H9 (cell line): ENCODE data around the gene BRINP2. TPM values are rescaled to one million over a fixed set of nuclear protein-coding genes. Genes with fewer than 3 reads are reported as not detected.

Experiments used
- DNase-seq: peaks from one replicate; pipeline ENCODE4 v3.0.0-alpha.2; 2017
- H2AFZ ChIP-seq: one replicate; pipeline ENCODE4 v1.6.1; 2013; ENCODE audit warnings: mild to moderate bottlenecking, low read length, control low read depth, moderate library complexity
- H2AK5ac ChIP-seq: 2 replicates; pipeline ENCODE4 v1.6.1; 2013; ENCODE audit warnings: low read length, control low read depth, mixed read lengths; ENCODE audit not compliant: insufficient read length
- H2BK120ac ChIP-seq: one replicate; pipeline ENCODE4 v1.6.1; 2013; ENCODE audit warnings: low read depth, mild to moderate bottlenecking, low read length, control low read depth, inconsistent platforms; ENCODE audit not compliant: poor library complexity, severe bottlenecking
- H2BK12ac ChIP-seq: 2 replicates; pipeline ENCODE4 v1.6.1; 2013; ENCODE audit warnings: low read length, control low read depth, mixed read lengths, low read depth; ENCODE audit not compliant: insufficient read length
- H2BK15ac ChIP-seq: 2 replicates; pipeline ENCODE4 v1.6.1; 2013; ENCODE audit warnings: low read depth, low read length, control low read depth
- H2BK20ac ChIP-seq: one replicate; pipeline ENCODE4 v1.6.1; 2013; ENCODE audit warnings: low read depth, mild to moderate bottlenecking, low read length, control low read depth, inconsistent platforms; ENCODE audit not compliant: poor library complexity, severe bottlenecking
- H2BK5ac ChIP-seq: 2 replicates; pipeline ENCODE4 v1.6.1; 2013; ENCODE audit warnings: low read length, control low read depth, mixed read lengths; ENCODE audit not compliant: insufficient read length
- H3K14ac ChIP-seq: 2 replicates; pipeline ENCODE4 v1.6.1; 2013; ENCODE audit warnings: low read length, control low read depth; ENCODE audit not compliant: insufficient read depth
- H3K18ac ChIP-seq: 2 replicates; pipeline ENCODE4 v1.6.1; 2013; ENCODE audit warnings: low read depth, mild to moderate bottlenecking, mixed read lengths, low read length, control low read depth; ENCODE audit not compliant: insufficient read length
- H3K23ac ChIP-seq: 2 replicates; pipeline ENCODE4 v1.6.1; 2013; ENCODE audit warnings: low read length, control low read depth, mixed read lengths, low read depth; ENCODE audit not compliant: insufficient read length
- H3K23me2 ChIP-seq: 2 replicates; pipeline ENCODE4 v1.6.1; 2013; ENCODE audit warnings: low read depth, mild to moderate bottlenecking, mixed read lengths, low read length, control low read depth; ENCODE audit not compliant: insufficient read length, poor library complexity, severe bottlenecking
- H3K27ac ChIP-seq: 2 replicates; pipeline ENCODE4 v1.5.1; 2013; ENCODE audit warnings: low read length, control low read depth, mixed read lengths, low read depth; ENCODE audit not compliant: insufficient read length
- H3K27me3 ChIP-seq: 2 replicates; pipeline ENCODE4 v1.6.1; 2013; ENCODE audit warnings: low read length, control low read depth, inconsistent platforms; ENCODE audit not compliant: insufficient read depth
- H3K4ac ChIP-seq: 2 replicates; pipeline ENCODE4 v1.6.1; 2013; ENCODE audit warnings: low read depth, mild to moderate bottlenecking, control low read depth, inconsistent platforms, low read length, moderate library complexity
- H3K4me1 ChIP-seq: 2 replicates; pipeline ENCODE4 v1.6.1; 2013; ENCODE audit warnings: low read length, control low read depth, inconsistent platforms; ENCODE audit not compliant: insufficient read depth
- H3K4me2 ChIP-seq: 2 replicates; pipeline ENCODE4 v1.6.1; 2013; ENCODE audit warnings: low read length, control low read depth, mixed read lengths; ENCODE audit not compliant: insufficient read length, insufficient read depth
- H3K56ac ChIP-seq: 2 replicates; pipeline ENCODE4 v1.6.1; 2013; ENCODE audit warnings: low read depth, mild to moderate bottlenecking, mixed read lengths, low read length, control low read depth; ENCODE audit not compliant: insufficient read length
- H3K79me1 ChIP-seq: 2 replicates; pipeline ENCODE4 v1.6.1; 2013; ENCODE audit warnings: low read depth, mild to moderate bottlenecking, moderate library complexity, low read length, control low read depth, inconsistent platforms; ENCODE audit not compliant: insufficient read depth, poor library complexity, severe bottlenecking
- H3K79me2 ChIP-seq: 2 replicates; pipeline ENCODE4 v1.6.1; 2013; ENCODE audit warnings: low read length, control low read depth, inconsistent platforms; ENCODE audit not compliant: insufficient read depth
- H3K9ac ChIP-seq: 2 replicates; pipeline ENCODE4 v1.6.1; 2013; ENCODE audit warnings: low read length, control low read depth, mixed read lengths; ENCODE audit not compliant: insufficient read length; ENCODE audit errors: extremely low read depth
- H3K9me3 ChIP-seq: one replicate; pipeline ENCODE4 v1.6.1; 2013; ENCODE audit warnings: low read depth, low read length, inconsistent platforms; ENCODE audit not compliant: control insufficient read depth
- H3T11ph ChIP-seq: one replicate; pipeline ENCODE4 v1.6.1; 2013; ENCODE audit warnings: mild to moderate bottlenecking, low read length, control low read depth, inconsistent platforms
- H4K20me1 ChIP-seq: one replicate; pipeline ENCODE4 v1.6.1; 2013; ENCODE audit not compliant: control insufficient read depth, insufficient read length, insufficient read depth
- H4K5ac ChIP-seq: 2 replicates; pipeline ENCODE4 v1.6.1; 2013; ENCODE audit warnings: low read depth, mild to moderate bottlenecking, mixed read lengths, low read length, control low read depth; ENCODE audit not compliant: insufficient read length
- H4K8ac ChIP-seq: replicated peaks from 2 replicates; pipeline ENCODE4 v1.6.1; 2013; ENCODE audit warnings: low read length, control low read depth, mixed read lengths, low read depth; ENCODE audit not compliant: insufficient read length
- H4K91ac ChIP-seq: 2 replicates; pipeline ENCODE4 v1.6.1; 2013; ENCODE audit warnings: low read depth, mild to moderate bottlenecking, moderate library complexity, mixed read lengths, low read length, control low read depth; ENCODE audit not compliant: insufficient read length
- H3K27ac Mint-ChIP-seq, 3 experiments: 2 replicates in 2 of 3; 3 replicates in 1 of 3; pipeline ENCODE4 v1.8.0; 2020 to 2021; ENCODE audit warnings: mixed read lengths in 3 of 3, mild to moderate bottlenecking in 1 of 3, moderate library complexity in 1 of 3
- H3K27me3 Mint-ChIP-seq: 2 replicates; pipeline ENCODE4 v1.8.0; 2021; ENCODE audit warnings: low read depth, mild to moderate bottlenecking, moderate library complexity, mixed read lengths
- H3K36me3 Mint-ChIP-seq, 3 experiments: 2 replicates in 2 of 3; 3 replicates in 1 of 3; pipeline ENCODE4 v1.8.0; 2020 to 2021; ENCODE audit warnings: low read depth in 3 of 3, mixed read lengths in 3 of 3; ENCODE audit not compliant: insufficient read depth in 1 of 3
- H3K4me1 Mint-ChIP-seq, 2 experiments: 2 replicates each; pipeline ENCODE4 v1.8.0; 2020; ENCODE audit warnings: mixed read lengths in 2 of 2
- H3K4me3 Mint-ChIP-seq, 2 experiments: 2 replicates in 1 of 2; 3 replicates in 1 of 2; pipeline ENCODE4 v1.8.0; 2020 to 2021; ENCODE audit warnings: mild to moderate bottlenecking in 2 of 2, mixed read lengths in 2 of 2, moderate library complexity in 1 of 2
- H3K9me3 Mint-ChIP-seq, 2 experiments: 2 replicates in 1 of 2; 3 replicates in 1 of 2; pipeline ENCODE4 v1.8.0; 2020; ENCODE audit warnings: mild to moderate bottlenecking in 2 of 2, mixed read lengths in 2 of 2, moderate library complexity in 1 of 2
- CTCF ChIP-seq: fragments of 200-600 bp; sonication (generic); conservative IDR thresholded peaks from 3 replicates; pipeline ENCODE4 v1.8.0; 2021; ENCODE audit warnings: antibody characterized with exemption, mild to moderate bottlenecking
- WGBS: extraction: QIAGEN DNeasy Blood & Tissue Kit; methylation state at CpG from one replicate; pipeline ENCODE4 v1.1.7; 2013; ENCODE audit warnings: missing lambda C conversion rate, low lambda C conversion rate, mixed read lengths; ENCODE audit not compliant: insufficient read length; ENCODE audit errors: extremely low coverage; 5-methylcytosine and 5-hydroxymethylcytosine counted together
- long read RNA-seq: library from polyadenylated mRNA; unstranded; transcript quantifications from one replicate; pipeline ENCODE4 v2.0.0, GENCODE V29; 2020
- total RNA-seq: library from RNA; stranded (reverse); gene quantifications from 2 replicates; pipeline ENCODE4 v1.2.1, GENCODE V29; 2021

BRINP2 gene
- not detected in 2 replicates for total RNA-seq
- long read RNA-seq: 0 reads

DNA sequence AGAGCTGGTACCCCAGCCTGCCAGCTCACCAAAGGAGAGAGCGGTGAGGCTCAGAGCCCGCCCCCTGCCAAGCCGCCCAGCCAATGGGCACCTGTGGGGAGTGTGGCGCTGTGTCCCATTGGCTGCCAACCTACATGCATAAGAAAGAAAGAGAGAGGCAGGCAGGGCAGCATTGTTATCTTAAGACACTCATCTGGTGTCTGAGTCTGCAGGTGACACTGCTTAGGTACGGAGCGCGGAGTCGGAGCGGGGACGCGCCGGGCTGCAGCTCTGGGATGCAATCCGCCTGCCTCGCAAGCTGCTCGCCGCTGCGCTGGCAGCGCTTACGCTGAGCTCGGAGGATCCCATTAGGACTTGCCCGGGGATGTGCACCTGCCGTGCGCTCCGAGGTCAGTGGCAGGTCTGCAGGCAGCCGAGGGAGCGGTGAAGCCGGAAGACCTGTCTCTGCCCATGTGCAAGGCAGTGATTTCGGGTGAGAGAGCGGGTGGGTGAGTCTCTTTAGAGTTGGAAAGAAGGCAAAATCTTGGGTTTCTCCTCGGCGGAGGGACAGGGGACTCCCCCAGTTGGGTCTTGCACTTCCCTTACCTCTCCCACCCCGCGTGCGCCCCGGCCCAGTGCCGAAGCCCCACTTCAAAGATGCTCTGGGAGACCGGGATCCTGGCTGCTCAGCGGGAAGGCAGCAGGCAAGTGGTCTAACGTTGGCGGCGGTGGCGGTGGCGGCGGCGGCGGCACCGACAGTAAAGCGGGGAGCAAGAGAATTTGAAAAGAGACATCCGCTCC lies at the start of gene BRINP2:
Gene BRINP2 (plus strand): TSS at position 203 of the 780 bp plus-strand sequence. CDS start 58,919 bp downstream, outside the sequence.
- H2BK12ac ChIP-seq: no peak within 1 kb of the TSS
- no peaks in the 10 kb centered on the region for H3K9me3 ChIP-seq
- Mint-ChIP-seq H3K27ac (no peak within 1 kb of the TSS), H3K4me1 (peaks cover 7% of the 10 kb centered on the region in 2 experiments), H3K27me3 (no peaks in the 10 kb centered on the region), H3K9me3 (no peaks in the 10 kb centered on the region), H3K36me3 (no peaks in the 10 kb centered on the region), H3K4me3 (no peak within 1 kb of the TSS; a peak in 1 of 5 replicates)
- TF ChIP-seq CTCF: no peak
- H3K56ac ChIP-seq: no peak within 1 kb of the TSS
- DNase-seq: peak; percentile 94
- no peak within 1 kb of the TSS for H3T11ph ChIP-seq
- no peak within 1 kb of the TSS for H2BK15ac ChIP-seq
- H3K4me2 ChIP-seq: peak within 1 kb of the TSS; percentile 81
- H4K5ac ChIP-seq: no peak within 1 kb of the TSS
- no CpG with 5 or more reads among the region's 49 CpGs for WGBS
- H3K14ac ChIP-seq: no peak within 1 kb of the TSS
- no peak within 1 kb of the TSS for H2BK120ac ChIP-seq
- peaks cover 38% of the 10 kb centered on the region for H3K27me3 ChIP-seq
- H4K91ac ChIP-seq: no peak within 1 kb of the TSS
- no peak within 1 kb of the TSS for H2BK20ac ChIP-seq
- H3K23me2 ChIP-seq: peaks cover 4% of the 10 kb centered on the region
- H4K20me1 ChIP-seq: no peaks in the 10 kb centered on the region
- no peak within 1 kb of the TSS for H3K18ac ChIP-seq
- no peak within 1 kb of the TSS for H2AK5ac ChIP-seq
- H2BK5ac ChIP-seq: no peak within 1 kb of the TSS
- H3K79me1 ChIP-seq: no peaks in the 10 kb centered on the region
- no peaks in the 10 kb centered on the region for H3K79me2 ChIP-seq
- H3K23ac ChIP-seq: no peak within 1 kb of the TSS
- H3K4ac ChIP-seq: no peak within 1 kb of the TSS
- H3K4me1 ChIP-seq: peaks cover 2% of the 10 kb centered on the region; the same call in 1 of the 2 replicates
- H3K9ac ChIP-seq: no peak within 1 kb of the TSS
- H3K27ac ChIP-seq: no peak within 1 kb of the TSS
- H4K8ac ChIP-seq: no peak within 1 kb of the TSS
- H2AFZ ChIP-seq: no peak within 1 kb of the TSS
